Right cardiac atrium (tissue), 5 donors: ENCODE measurements around the gene CNTRL. TPM values are rescaled to one million over a fixed set of nuclear protein-coding genes. Genes with fewer than 3 reads are reported as not detected.

ENCODE experiments used
- ATAC-seq, 2 donors: fragments of 200-7000 bp; cut with Tn5 transposase; one replicate each; pipeline versions ENCODE4 v1.8.0 to v1.9.1; 2020; ENCODE audit warnings: moderate library complexity in 2 of 2, mild to moderate bottlenecking in 1 of 2
- DNase-seq, 3 donors: peaks; one replicate each; pipeline ENCODE4 v3.0.0-alpha.2; 2020
- H3K27ac ChIP-seq: one replicate; pipeline ENCODE4 v1.5.1; 2013; ENCODE audit warnings: mild to moderate bottlenecking, low read length, control low read depth, moderate library complexity
- H3K27me3 ChIP-seq: one replicate; pipeline ENCODE4 v1.6.1; 2013; ENCODE audit not compliant: control insufficient read depth, insufficient read depth
- H3K4me1 ChIP-seq: one replicate; pipeline ENCODE4 v1.6.1; 2013; ENCODE audit warnings: low read length; ENCODE audit not compliant: control insufficient read depth, insufficient read depth
- H3K4me3 ChIP-seq: one replicate; pipeline ENCODE4 v1.5.1; 2013; ENCODE audit warnings: low read length, control low read depth
- H3K9me3 ChIP-seq: one replicate; pipeline ENCODE4 v1.6.1; 2013; ENCODE audit warnings: low read length; ENCODE audit not compliant: control insufficient read depth
- whole genome bisulfite sequencing: extraction: QIAGEN DNeasy Blood & Tissue Kit; methylation state at CpG from one replicate; pipeline ENCODE4 v1.1.7; 2013; 5-methylcytosine and 5-hydroxymethylcytosine counted together
- intact Hi-C, 4 donors: fragments of 100-400 bp; cut with DNase I; formaldehyde crosslinking; loops; one replicate each; pipeline versions ENCODE4 v1.11.0 to v1.14.0; 2022 to 2023
- polyA plus RNA-seq: library from polyadenylated mRNA; stranded (reverse); fragments of 200-250 nt; gene quantifications from one replicate; pipeline ENCODE4 v1.2.3, GENCODE V29; 2013
- total RNA-seq, 4 donors: library from RNA; stranded (reverse); fragmentation: NEBNext Ultra II Directional; extraction: Animal tissue kit (Norgen Biotek cat#: 25700); gene quantifications; one replicate each; pipeline ENCODE4 v1.2.1, GENCODE V29; 2021
- donor health status: healthy with polysubstance abuse.
- donor health status: DM: no; HTN: yes; CAD: no.
- donor health status: DM: no; HTN: no; CAD: no.
- donor health status: DM: no; HTN: yes; CAD: no; lungs with severe emphysema.
- donor health status: DM: yes; HTN: yes; CAD: no.

The CNTRL gene
- total and polyA plus RNA-seq, 5 donors, result 3.4 to 6.4 (median 5.4) TPM

DNA sequence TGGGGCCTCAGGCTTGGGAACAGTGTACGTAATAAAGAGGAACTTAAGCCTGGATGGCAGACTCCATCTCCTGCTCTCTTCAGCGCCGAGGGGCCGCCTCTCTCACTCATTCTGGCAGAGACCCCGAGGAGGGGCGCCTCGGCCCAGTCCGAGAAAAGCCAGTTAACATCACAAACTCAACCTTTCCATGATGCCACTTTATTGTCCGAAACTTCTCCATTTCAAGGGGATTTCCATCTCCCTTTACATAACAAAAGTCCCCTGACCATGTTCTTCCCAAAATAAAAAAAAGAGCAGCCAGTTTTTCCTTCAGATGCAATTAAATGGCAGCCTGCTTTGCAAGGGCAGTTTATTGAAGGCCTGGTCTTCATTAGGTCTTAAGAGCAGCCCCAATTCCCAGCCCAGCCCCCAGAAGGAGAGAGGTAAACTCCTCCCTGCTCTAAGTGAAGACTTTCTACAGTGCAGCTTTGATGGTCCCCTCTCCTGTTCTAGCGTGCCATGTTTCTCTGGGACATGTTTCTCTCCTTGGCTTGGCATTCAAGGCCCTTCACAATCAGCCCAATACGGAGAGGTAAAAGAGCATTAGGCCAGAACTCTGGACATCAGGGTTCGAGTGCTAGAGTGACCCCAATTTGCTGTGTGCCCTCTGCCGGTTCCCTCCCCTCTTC lies 146.4 kb downstream of the CNTRL start:
- Histone ChIP-seq H3K27ac (no peak overlapping the region), H3K4me3 (no peak overlapping the region), H3K4me1 (no peaks in the 10 kb centered on the region), H3K9me3 (no peaks in the 10 kb centered on the region), H3K27me3 (no peaks in the 10 kb centered on the region)
- 69% methylated on average over 13 of the region's 13 CpGs for WGBS
- DNase-seq (no peak), ATAC-seq (no peak)
- intact Hi-C loops, result loop anchor here in 1 of 4 donors (5.0 kb wide), 1 partner anchor 46 kb away; the partner anchor contains the start of gene GSN

DNA sequence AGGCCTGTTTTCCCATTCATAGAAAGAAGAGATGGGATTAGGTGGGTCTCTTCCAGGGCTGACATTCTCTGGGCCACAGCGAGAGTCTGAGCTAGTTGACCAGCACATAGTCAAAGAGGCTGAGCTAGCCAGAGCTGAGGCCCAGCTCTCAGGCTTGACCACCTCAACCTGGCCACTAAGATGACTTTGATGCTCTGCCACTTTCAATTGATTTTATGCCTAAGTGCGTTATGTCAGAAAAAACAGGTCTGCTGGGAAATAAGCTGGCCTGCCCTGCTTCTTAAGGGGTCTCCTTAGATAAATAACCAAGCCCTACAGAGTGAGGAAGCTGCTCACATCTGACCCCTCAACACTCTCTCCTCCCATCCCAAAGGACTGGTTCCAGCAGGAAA lies 146.9 kb downstream of the CNTRL start:
- no peak for DNase-seq

DNA sequence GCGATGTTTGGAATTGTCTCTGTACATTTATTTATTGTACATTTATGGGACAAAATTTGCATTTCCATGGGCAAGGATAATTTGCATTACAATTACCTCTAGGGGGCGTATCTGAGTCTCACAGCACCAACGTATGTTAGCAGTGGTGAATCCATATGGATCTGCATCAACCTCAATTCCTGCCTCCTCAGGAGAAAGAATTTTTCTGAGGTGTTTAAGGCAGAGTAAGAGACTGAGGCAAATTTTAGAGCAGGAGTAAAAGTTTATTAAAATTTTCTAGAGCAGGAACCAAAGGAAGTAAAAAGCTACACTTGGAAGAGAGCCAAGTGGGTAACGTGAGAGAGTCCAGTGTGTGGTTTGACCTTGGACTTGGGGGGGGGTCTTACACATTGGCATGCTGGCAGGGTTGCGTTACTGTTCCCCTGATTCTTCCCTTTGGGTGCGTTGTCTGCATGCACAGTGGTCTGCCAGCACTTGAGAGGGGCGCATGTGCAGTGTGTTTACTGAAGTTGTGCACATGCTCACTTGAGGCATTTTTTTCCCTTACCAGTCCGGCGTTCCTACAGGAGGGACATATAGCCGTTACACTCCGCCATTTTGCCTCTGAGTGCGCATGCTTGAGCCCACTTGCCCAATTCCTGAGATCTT lies 147.9 kb downstream of the CNTRL start:
- Histone ChIP-seq H3K27me3 (no peaks in the 10 kb centered on the region), H3K9me3 (no peaks in the 10 kb centered on the region), H3K4me3 (no peak overlapping the region), H3K27ac (no peak overlapping the region), H3K4me1 (no peaks in the 10 kb centered on the region)
- 61% methylated on average over 12 of the region's 12 CpGs for WGBS
- intact Hi-C loops, result loop anchor here in 1 of 4 donors (5.0 kb wide), 1 partner anchor 45 kb away; the partner anchor contains the start of gene GSN
- no peak for DNase-seq
- peak in 1 of 2 donors; percentile 46 for ATAC-seq

More for the DNA sequence above, 146.9 kb downstream of the CNTRL start:
- no peak overlapping the region for H3K4me3 ChIP-seq
- ATAC-seq, result no peak
- WGBS, result 97% methylated on average over 2 of the region's 2 CpGs
- H3K27me3 ChIP-seq, result no peaks in the 10 kb centered on the region
- intact Hi-C loops, result loop anchor here in 1 of 4 donors (5.0 kb wide), 1 partner anchor 46 kb away; the partner anchor contains the start of gene GSN
- H3K9me3 ChIP-seq, result no peaks in the 10 kb centered on the region
- H3K27ac ChIP-seq, result no peak overlapping the region
- H3K4me1 ChIP-seq, result no peaks in the 10 kb centered on the region

DNA sequence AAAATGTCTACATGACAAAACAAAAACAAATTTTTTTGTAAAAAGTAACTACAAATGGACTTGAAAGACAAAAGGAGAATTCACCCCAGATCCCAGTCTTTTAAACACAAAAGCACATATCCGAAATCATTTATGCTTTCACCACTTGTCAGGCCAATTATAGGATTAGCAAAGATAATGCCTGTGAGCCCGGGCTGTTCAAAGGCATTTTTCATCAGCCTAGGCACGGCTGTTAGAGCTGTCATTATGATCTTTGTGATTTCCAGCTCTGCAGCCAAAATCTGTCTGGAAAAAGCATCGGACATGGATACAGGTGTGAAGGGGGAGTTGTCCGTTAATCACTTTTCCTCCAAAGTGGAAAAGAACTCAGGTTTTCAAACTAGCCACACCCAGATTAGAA lies 150.5 kb downstream of the CNTRL start:
- WGBS, result 61% methylated on average over 5 of the region's 5 CpGs
- Histone ChIP-seq H3K4me3 (no peak overlapping the region), H3K9me3 (no peaks in the 10 kb centered on the region), H3K27me3 (no peaks in the 10 kb centered on the region), H3K27ac (no peak overlapping the region), H3K4me1 (no peaks in the 10 kb centered on the region)
- DNase-seq, result no peak
- no peak for ATAC-seq
- intact Hi-C loops, result no loop called here

DNA sequence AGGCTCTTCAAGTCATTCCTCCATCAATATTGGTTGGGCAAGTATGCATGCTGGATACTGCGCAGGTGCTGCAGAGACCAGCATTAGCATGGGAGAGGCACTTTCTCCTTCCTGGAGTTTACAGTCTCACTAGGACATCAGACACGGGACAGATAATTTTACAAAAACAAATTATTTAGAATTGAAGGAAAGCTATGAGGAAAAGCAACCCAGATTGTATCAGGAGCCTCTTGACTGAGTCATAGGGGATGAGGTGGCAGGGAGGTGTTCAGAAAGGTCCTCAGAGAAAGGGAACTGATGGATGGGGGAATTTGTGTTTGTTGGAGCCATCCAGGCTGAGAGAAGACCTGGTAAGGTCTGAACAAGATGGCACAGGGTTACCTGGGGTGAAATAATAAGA lies 151.4 kb downstream of the CNTRL start:
- Histone ChIP-seq H3K27ac (no peak overlapping the region), H3K9me3 (no peaks in the 10 kb centered on the region), H3K4me1 (no peaks in the 10 kb centered on the region), H3K4me3 (no peak overlapping the region), H3K27me3 (no peaks in the 10 kb centered on the region)
- ATAC-seq, result no peak
- no peak for DNase-seq
- WGBS, result 77% methylated on average over 2 of the region's 2 CpGs
- intact Hi-C loops, result no loop called here

Other genes with a start within 250 kb of the CNTRL start
- 10 to 100 TPM; 16.6 to 26.0 (median 22.7) TPM for gene PSMD5, start 232.0 kb upstream of the CNTRL start, total RNA-seq
- gene PSMD5, start 232.0 kb upstream of the CNTRL start, polyA plus RNA-seq, result 8.7 TPM
- 10 to 100 TPM; 16.0 to 21.3 (median 19.7) TPM for gene PHF19, start 197.8 kb upstream of the CNTRL start, total RNA-seq
- gene PHF19, start 197.8 kb upstream of the CNTRL start, polyA plus RNA-seq, result 16.2 TPM
- 1 to 10 TPM; 4.1 to 6.1 (median 5.1) TPM for gene TRAF1, start 148.2 kb upstream of the CNTRL start, total RNA-seq
- 3.9 TPM for gene TRAF1, start 148.2 kb upstream of the CNTRL start, polyA plus RNA-seq
- 1 to 10 TPM in 3 of 4 donors, under 1 TPM in 1; 0.67 to 1.9 (median 1.5) TPM for gene C5, start 24.7 kb upstream of the CNTRL start, total RNA-seq
- 0.97 TPM for gene C5, start 24.7 kb upstream of the CNTRL start, polyA plus RNA-seq
- 10 to 100 TPM; 45.3 to 57.3 (median 48.2) TPM for gene RAB14, start 126.9 kb downstream of the CNTRL start, total RNA-seq
- 22.9 TPM for gene RAB14, start 126.9 kb downstream of the CNTRL start, polyA plus RNA-seq
- 1,000 to 10,000 TPM in 3 of 4 donors, 100 to 1,000 TPM in 1; 949 to 1,838 (median 1,489) TPM for gene GSN, start 193.2 kb downstream of the CNTRL start, total RNA-seq
- gene GSN, start 193.2 kb downstream of the CNTRL start, polyA plus RNA-seq, result 1,813 TPM